Femur (tissue), 1 donor: ENCODE results near the gene ZCCHC7.
"Not testable (repeated sequence)": the region's sequence is repeated elsewhere in the genome, so short reads cannot be mapped to it uniquely, and the experiment has no call there.

ENCODE experiments used
- DNase-seq: peaks from one replicate; pipeline ENCODE4 v3.0.0-alpha.2; 2017

Gene ZCCHC7

DNA sequence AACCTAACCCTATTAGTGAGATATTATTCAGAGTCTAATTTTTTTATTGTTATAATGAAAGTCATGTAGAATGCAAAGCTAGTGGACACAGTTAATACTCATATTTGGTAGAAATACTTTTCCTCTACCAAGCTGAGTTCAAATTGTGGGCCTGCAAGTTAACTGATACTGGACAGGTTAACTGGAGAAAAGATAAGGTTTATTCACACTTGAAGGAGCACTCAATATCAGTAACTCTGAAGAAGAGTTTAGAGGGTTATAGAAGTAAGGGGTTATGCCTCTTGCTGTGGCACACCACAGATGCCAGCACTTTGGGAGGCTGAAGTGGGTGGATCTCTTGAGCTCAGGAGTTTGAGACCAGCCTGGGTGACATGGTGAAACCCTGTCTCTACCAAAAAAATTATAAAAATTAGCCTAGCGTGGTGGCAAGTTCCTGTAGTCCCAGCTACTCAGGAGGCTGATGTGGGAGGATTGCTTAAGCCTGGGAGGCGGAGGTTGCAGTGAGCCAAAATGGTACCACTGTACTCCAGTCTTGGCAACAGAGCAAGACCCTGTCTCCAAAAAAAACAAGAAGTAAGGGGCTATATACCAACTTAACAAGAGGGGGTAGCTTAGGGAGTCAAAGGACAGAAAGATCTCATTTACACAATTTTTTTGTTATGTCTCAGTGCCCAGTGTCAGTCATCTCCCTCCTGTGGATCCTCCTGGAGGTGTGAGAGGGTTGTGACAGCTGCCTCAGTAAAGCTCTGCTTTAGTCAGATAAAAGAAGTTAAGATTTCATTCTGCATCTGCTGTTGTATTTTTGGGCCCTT lies 180.9 kb downstream of the ZCCHC7 start:
- DNase-seq: no peak

DNA sequence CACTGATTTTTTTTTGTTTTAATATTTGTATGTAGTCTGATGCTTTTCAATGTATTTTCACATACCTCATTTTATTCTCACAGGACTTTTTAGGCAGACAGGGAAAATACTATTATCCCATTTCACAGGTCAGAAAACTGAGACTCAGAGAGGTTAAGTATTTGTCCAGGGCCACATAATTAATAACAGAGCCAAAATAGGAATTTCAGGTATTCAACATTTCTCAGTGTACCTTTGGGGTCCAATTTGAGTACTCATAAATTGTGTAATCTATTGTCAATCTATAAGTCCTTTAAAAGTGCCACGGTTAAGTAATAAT lies 181.4 kb downstream of the ZCCHC7 start:
- DNase-seq: no peak

DNA sequence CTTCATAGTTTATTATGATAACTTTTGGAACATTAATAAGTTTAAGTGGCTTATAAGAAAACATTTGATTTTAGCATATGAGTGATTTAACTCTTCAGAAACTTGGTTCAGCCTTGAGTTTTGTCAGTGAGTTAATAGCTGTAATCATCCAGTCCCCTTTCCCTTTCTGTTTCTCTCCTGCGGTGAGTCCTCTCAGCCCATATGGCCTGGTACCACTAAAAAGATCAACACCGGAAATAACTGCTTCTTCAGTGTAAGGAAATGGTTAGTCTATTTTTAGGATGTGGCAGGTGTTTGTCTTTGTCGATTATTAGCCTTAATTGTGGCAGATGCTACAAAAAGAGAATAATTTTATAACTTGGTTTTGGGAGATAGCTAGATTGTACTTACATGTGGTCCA lies 181.9 kb downstream of the ZCCHC7 start:
- DNase-seq: no peak

DNA sequence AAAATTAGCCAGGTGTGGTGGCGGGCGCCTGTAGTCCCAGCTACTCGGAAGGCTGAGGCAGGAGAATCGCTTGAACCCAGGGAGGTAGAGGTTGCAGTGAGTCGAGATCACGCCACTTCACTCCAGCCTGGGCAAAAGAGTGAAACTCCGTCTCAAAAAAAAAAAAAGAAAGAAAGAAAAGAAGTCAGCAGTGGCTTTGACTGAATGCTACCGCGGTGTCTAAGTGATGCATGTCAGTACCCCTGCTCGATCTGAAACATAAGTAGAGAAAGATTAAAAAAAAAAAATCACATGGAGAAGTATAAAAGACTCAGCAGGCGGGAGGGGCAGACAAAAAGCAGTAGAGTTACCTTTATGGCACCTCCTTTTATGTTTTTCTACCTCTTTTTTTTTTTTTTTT lies 182.9 kb downstream of the ZCCHC7 start:
- DNase-seq: not testable (repeated sequence)

DNA sequence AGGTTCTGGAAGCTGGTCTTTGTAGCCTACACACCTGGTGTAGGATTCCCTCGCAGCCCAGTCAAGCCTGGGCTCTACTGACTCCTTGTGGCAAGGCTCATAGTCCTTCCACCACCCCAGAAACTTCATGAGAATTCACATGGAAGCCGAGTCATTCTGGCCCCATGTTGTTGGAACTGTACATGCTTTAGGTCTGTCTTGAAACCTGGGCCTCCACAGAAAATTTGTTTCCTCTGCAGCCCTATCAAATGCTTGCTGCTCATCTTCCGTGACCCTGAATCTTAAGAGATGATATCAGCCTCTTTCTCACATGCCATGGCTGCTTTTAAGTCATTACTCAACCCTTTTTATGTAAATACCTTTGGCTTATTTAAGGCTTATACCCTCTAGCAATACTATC lies 188.8 kb downstream of the ZCCHC7 start:
- DNase-seq: no peak

DNA sequence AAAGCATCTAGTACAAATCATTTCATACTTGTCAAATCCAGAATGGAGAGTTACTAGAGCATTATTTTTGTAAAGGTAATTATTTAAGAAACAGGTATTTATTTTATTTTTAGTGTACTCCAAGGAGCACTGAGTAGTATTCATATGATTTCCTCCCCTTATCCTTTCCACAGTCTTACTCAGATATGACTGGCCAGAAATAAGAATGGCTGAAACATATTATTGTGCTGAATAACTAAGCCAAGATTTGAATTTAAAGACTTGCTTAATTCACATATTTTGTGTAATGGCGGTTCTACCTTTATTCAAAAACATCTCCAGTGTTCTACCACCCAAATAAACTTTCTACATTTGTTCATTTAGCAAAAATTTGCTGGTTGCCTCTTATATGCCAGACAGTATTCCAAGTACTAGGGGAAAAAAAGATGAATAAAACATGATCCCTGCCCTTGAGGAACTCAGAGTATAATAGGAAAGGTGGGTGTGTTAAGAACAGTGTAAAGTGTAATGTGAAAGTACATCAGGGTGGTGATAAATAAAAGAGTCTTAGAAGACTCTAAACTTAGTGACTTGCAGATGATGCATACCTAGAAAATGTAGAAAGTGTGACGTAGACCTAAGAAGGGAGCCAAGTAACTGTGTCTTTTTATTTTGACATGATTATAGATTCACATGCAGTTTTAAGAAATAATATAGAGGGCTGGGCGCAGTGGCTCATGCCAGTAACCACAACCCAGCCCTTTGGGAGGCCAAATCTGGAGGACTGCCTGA lies 191.7 kb downstream of the ZCCHC7 start:
- no peak for DNase-seq

DNA sequence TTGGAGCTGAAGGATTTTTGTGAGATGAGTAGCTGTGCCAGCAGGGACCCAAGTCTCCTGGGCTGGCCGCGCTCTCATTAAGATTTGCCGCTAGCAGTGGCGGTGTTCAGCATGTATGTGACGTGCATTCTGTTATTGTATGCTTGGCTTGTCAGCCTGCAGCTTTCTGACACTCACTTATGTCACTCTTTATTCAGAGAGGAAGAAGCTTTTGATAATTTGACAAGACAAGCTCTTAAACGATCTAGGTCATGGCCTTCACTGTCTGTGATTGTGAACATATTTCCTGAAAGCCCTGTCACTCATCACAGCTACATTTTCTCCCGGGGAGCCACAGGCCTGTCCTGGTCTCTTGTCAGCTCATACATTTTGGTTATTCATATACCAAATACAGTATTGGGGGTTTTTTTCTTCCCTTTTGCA lies 203.9 kb downstream of the ZCCHC7 start:
- no peak for DNase-seq

DNA sequence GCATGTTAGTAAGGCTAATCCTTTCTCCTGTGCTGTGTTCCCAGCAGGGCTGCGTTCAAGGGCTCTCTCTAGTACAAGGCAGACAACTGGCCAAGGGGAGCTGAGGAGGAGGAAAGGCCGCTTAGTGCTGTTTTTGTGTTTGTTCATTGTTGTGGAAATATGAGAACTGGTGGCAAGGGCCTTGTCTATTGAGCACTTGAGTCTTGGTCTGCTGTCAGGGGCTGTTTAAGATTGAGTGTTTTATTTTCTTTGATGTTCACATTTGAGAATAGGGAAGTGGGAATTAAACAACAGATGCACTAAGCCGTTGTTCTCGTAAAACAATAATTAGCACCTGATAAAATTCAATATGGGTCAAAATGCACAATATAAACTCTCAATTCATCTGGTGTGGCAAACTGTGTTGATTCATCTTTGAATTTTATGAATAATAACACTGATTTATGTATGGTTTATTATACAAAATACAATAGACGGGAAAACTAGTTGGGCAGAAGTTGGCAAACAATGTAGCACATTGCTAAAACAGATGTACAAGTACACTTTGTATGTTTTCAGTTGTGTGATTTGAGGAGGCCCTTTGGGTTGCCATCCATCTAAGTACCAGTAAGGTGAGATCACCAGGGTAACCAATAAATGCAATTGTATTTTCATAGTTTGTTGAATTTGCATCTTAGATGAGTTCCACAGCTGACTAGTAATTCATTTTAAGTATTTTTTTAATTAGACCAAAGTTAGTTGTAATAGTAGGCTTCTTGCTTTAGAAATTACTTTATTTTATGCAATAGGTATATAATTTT lies 204.5 kb downstream of the ZCCHC7 start:
- DNase-seq: no peak

DNA sequence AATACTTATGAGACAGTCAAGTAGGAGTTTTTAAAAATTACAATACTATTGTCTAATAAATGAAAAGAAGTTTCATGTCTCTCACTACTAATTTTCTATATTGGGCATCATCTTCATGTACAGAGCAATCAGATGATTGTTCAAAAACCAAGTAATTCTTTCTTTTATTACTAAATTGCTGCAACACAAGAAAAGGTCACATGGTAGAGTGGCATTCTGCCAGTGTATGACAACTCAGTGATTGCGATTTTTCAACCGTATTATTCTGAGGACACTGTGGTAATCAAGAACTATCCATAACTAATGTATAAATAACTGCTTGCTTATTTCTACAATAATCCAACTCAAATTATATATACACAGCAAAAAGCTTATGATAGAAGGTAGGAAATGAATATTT lies 205.4 kb downstream of the ZCCHC7 start:
- DNase-seq: no peak

DNA sequence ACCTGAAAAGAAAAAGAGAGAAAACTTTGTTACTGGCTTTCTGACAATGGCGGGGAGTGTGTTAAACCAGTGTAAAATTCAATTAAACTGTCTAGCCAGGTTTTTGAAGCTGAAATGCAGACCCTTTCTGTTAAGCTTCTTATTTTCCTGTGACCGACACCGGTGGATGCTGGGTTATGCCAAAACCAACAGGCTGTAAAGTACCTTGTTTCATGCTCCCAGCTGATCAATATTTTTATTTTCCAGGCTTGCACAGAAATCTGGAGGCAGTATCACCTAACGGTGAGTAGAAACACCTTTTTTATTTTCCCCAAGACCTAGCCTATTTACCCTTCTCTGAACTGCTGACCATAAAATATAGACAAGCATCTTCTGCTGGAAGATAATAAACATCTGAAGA lies 207.2 kb downstream of the ZCCHC7 start:
- DNase-seq: no peak

DNA sequence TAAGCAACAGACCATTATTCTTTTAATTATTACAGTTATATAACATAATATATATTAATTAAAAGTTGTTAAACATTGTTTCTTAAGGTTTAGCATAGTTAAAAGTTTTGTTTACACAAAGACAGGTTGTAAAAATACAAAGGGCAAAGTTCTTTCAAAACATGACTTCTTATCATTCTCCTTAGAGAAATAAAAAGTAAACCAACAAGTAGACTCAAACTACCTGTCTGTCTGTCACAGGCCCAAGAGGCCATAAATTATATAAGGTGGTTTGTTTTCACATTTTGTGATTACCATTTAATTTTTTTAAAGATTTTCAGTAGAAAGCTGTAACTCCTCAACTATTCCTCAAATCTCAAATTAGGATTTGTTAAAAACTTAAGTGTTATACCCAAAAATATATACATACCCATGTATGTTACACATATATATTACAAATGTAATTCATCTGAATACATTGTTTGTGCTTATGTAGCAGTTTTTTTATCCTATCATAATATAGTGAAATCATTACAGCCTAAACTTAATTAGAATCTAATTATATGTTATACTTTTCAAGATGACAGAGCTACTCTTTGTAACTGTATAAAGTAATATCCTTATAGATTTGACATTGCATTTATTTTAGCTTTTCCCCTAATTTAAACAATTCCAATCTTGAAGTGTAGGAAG lies 208.3 kb downstream of the ZCCHC7 start:
- DNase-seq: no peak

DNA sequence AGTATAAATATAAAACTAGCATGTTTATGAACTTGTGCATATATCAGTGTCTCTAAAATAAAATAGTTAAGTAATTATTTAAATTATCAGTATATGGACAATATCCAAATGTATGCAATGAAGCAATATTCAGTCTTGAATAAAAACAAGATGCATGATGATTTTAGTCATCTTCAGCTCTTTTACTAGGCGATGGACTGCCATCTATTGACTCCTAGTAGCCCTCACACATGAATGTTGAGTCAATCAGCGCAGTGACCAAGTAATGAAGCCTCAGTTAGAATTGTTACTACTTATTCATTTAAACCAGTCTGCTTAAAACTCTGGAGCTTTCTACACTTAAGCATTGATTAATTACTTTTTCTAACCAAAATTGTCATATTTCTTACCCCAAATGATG lies 209.2 kb downstream of the ZCCHC7 start:
- no peak for DNase-seq

DNA sequence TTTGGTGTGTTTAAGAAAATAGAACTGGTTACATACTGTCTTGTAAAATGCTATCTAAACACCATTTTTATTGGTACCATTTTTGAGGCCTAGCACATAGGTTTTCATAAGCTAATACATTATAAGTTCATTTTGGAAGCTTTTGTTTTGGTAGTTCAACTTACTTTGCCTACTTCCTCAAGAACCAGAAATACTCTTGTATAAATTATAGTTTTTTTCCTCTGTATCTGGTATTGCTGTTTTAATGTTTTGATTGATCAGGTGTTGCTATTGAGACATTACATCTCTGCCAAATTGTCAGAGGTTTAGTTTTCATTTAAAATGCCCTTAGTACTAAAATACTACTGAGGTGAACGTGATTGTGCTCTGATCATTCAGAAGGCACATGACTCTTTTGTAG lies 211.5 kb downstream of the ZCCHC7 start:
- no peak for DNase-seq

DNA sequence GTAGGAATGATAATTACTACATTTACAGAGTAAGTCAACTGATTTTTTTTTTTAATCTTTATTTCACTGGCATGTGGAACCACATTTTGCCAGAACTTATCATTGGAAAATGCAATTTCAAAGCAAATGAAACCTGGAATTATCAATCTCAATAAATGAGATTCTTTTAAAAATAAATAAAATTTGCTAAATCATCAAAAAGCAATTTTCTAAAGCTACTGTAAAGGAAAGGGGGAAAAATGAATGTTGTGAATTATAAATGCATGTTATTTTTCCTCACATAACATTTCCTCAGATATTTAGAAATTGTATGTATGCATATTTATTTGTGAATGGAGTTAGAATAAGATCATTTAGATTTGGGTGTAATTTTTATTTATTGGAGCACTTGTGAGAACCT lies 212.2 kb downstream of the ZCCHC7 start:
- no peak for DNase-seq

DNA sequence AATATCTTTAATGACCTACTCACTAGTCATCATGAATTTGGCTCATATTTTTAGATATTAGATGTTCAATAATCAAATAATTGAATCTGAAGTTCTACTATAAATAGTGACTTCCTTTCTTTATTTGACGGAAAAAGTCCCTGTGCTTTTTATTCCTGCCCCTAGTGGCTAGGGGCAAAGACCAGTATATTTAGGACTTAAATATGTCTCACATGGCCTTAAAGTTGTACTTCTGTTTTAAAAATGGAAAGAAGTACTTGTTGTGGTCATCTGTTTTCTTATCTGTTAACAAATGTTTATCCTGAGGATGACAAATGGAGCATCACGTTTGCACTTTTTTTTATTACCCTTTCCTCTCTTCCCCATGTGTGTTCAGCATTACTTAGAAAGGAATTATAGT lies 212.9 kb downstream of the ZCCHC7 start:
- no peak for DNase-seq

DNA sequence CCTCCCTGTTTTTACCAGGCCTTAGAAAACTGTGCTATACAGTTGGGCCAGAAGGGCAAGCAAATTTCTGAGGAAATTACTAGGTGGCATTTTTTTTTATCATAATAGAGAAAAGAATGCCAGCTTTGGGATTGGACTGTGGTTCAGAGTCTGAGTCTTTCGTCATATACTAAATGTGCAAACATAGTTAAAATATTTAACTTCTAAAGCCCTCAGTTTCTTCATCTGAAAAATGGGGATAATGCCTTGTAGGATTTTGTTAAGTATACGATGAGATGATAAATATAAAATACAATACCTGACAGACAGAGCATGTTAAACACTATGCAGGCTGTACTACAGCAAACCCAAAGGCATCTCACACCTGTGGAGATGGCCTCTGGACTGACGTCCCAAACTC lies 214.9 kb downstream of the ZCCHC7 start:
- DNase-seq: no peak

DNA sequence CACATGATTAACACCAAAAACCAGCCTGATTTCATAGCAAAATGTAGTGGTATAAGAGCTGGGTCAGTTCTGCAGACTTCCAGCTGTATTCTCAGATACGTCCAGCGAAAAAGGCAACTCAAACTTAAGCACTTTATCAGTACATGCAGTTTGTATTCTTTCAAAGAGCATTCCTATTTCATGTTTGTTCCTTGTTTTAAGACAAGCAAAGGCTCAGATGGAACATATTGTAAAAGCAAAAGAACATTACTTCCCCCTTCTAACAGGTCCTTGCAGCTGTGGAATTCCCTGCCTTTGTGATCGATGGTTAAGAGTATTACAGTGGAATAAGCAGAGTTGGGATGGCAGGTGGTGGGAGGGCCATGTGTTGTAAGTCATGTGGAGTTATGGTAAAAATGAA lies 215.8 kb downstream of the ZCCHC7 start:
- no peak for DNase-seq

DNA sequence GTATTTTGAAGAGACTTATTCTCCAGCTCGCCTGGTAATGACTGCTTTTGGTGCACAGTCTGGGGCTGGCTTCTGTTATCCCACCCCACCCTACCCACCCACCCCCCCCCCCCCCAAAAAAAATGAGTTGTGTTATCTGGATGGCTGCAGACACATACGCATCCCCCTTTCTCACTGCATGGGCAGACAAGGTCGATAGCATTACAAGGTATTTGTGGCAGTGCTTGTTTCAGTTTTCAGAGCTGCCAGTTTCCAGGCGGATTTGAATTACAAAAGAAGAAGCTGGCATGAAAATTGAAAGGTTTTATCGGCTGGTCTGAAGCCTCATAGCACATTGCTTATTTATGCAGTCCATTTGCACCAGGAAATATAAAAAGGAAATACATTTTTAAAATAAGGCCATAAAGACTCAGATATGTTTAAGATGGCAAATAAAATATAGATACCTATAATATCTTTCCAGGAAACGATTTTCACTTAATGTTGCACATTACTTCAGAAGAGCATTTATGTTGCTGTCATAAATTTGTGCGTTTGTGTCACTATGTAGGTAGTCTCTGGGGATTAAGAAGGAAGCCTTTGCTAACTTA lies 217.0 kb downstream of the ZCCHC7 start:
- no peak for DNase-seq

DNA sequence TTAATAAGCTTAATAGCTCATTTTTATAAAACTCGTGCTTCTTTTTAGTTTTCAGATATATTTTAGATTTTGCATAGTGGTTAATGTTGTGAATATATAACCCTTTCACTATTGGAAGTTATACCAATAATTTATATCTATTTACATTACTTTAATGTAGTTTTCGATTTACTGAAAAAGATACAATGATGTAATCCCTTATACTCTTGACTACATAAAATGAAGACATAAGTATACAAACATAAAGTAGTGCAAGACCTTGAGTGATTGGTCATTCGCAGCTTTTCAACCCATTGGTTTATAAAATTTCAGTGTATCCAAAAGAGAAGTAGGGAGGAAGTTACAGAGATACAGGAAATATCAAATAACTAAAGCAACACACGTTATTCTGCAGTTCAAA lies 217.8 kb downstream of the ZCCHC7 start:
- no peak for DNase-seq

DNA sequence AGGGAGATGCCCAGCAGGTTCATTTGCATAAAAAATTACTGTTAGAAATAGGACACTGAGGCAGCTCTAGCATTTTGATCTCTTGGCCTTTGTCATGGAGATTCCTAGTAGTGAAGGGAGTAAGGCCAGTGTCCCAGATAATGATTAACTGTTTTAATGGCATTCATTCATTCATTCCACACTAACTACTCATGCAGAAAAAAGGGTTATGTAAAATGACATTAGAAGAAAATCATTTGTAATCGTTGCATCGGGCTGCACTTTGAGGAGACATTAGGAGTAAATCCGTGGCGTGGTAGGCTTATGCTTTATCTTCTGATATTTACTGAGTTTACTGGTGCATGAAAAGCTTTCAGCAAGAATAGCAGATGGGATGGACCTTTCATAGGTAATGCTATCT lies 219.5 kb downstream of the ZCCHC7 start:
- DNase-seq: no peak

DNA sequence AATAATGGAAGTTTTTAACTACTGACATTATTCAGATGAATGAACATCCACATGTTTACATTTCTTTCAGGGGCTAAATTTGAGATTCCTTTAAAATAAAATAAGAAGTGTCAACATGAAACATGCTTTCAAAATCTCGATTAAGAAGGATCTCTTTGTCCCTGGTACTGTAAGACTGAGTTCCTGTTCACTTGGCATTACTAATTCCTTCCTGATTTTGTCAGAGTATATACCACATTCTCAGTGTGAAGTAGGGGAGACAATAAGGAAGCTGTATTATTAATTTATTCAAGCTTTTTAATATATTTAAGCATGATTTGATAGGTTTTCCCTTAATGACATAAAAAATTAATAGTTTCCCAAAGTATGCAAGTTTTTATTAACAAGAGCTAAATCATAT lies 220.6 kb downstream of the ZCCHC7 start:
- DNase-seq: no peak

DNA sequence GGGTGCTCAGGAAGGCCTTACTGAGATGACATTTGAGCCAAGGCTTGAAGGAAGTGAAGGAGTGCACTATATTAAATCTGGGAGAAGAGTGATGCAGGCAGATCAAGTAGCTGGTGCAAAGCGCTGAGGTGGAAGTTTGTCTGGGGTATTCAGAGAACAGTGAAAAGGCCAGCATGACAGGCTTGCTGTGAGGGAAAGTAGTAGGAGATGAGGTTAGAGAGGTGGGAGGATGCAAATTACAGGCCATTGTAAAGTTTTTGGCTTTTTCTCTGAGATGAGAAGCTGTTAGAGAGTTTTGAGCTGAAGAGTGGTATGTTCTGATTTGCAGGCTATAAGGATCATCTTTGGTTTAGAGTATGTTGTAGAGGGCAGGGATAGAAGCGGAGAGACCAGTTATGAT lies 221.3 kb downstream of the ZCCHC7 start:
- DNase-seq: no peak

DNA sequence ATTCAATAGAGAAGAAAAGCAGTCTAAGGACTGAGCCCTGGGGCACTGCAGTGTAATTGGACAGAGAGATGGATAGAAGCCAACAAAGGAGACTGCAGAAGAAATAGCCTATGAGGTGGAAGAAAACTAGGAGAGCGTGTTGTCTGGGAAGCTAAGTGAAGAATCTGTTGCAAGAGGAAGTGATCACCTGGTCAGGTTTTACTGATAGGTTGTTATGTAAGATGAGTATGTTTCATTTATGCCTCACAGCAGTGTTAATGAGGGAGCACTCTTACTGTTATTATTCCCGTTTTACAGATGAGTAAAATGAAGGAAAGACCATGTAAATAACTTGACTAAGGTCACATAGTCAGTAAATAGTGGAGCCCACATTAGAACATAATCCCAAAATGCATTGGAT lies 222.1 kb downstream of the ZCCHC7 start:
- no peak for DNase-seq
